Mammary epithelial cell (primary cell): ENCODE results near the gene MOB3A.

Experiments
- CTCF ChIP-seq, 2 donors: IDR thresholded peaks in 1 of 2; conservative IDR thresholded peaks in 1 of 2; 2 replicates each; pipeline ENCODE4 v1.5.1; 2011 to 2012; ENCODE audit warnings: inconsistent platforms in 2 of 2, low read length in 2 of 2, mild to moderate bottlenecking in 2 of 2, control low read depth in 1 of 2, low read depth in 1 of 2; ENCODE audit not compliant: insufficient read depth in 1 of 2; ENCODE audit errors: extremely low read depth in 1 of 2
- EZH2 ChIP-seq: IDR thresholded peaks from 2 replicates; pipeline ENCODE4 v1.6.1; 2012; ENCODE audit warnings: low read length, inconsistent platforms, borderline replicate concordance

GRCh38 chr19:2087621-2088100, 8.5 kb downstream of the MOB3A start:
- TF ChIP-seq CTCF (conservative IDR thresholded peaks at IDR 0.05 in 1 of 2, IDR thresholded peaks at IDR 0.05 in 1 of 2; ENCODE audit: extremely low read depth in 1 of 2, insufficient read depth in 1 of 2, low read depth in 1 of 2, low read length in 2 of 2) (no peak), EZH2 (no peak)
